GM21737 (cell line): Measurements from ENCODE around the gene SAA1.

ENCODE experiments used
- ATAC-seq: cut with Tn5 transposase; IDR thresholded peaks from one replicate; pipeline ENCODE4 v1.9.1; 2021; ENCODE audit warnings: mild to moderate bottlenecking, moderate library complexity; ENCODE audit not compliant: unreplicated experiment

Gene SAA1

DNA sequence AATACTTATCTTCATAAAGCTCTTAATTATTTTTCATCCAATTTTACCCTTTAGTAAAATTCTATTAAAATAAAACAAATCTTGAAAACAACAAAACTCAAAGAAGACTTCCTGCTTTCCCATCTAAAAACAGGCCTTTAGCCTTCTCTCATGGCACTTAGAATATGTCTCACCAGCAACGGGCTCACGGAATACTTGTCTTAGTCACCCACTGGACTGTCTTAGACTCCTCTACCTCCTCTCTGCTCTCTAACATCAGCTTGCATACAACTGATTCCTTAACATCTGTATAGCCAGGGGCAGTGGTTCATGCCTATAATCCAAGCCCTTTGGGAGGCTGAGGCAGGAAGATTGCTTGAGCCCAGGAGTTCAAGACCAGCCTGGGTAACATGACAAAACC lies 42.2 kb downstream of the SAA1 start:
- no peak for ATAC-seq

- no peak for ATAC-seq
Measured at GRCh38 chr11:18309691-18310090, 43.6 kb downstream of the SAA1 start.

DNA sequence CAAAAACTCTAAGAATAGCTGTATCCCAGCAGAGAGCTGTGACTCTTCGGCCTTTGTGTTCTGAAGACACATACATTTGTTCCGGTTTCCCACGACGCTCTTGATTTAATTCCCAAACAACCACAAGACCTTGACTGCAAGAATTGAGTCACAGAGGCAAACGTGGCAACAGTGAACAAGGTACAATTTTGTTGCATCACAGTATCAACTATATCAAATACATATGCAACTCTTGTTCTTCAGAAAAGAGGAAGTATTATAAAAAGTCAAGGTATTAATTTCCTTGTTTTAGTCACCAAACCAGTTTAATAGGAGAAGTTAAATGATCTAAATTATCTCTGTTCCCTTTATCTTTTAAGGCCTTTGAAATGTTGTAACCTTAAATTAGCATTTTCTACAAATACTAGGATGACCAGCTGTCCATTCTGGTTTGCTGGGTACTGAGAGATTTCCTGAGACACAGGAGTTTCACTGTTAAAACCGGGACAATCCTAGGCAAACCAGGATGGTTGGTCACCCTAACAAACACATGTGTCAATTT lies 44.8 kb downstream of the SAA1 start:
- ATAC-seq: no peak

DNA sequence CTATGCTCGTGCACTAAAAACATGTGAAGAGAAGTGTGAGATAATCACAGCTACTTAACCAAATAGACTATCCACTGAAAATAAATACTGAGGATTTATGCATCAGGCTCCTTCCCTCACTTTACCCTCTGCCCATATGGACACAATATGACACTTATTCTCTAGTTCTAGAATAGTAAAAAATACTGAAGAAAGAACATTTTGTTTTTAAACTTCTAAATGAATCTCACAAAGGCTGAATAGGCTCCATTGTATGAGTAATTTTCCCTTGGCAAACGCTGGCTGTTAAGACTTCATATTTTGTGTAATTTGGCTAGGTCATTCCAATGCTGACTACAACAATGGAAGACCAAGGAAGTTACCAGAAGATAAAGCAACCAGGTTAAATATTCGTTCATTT lies 45.9 kb downstream of the SAA1 start:
- no peak for ATAC-seq

GRCh38 chr11:18312663-18313420 lies 46.8 kb downstream of the SAA1 start:
- ATAC-seq: no peak

DNA sequence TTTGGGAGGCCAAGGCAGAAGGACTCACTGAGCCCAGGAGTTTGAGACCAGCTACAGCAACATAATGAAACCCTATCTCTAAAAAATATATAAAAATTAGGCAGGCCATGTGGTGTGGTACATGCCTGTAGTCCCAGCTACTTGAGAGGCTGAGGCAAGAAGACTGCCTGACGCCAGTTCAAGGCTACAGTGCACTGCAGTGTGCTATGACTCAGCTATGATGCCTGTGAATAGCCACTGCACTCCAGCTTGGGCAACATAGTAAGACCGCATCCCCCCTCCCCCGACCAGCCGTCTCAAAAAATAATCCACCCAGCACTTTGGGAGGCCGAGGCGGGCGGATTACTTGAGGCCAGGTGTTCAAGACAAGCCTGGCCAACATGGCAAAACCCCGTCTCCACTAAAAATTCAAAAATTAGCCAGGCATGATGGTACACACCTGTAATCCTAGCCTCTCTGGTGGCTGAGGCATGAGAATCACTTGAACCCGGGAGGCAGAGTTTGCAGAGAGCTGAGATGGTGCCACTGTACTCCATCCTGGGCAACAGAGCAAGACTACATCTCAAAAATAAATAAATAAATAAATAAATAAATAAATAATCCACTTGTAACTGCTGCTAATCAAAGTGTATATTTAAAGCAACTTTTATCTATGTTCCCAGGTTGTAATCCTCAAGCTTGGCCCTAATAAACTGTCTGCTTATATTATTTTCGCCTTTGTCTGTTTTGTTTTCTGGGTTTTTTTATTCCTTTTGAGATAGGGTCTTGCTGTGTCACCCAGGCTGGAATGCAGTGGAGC lies 48.1 kb downstream of the SAA1 start:
- ATAC-seq: no peak

GRCh38 chr11:18314784-18315523 lies 48.9 kb downstream of the SAA1 start:
- ATAC-seq: no peak

- ATAC-seq: no peak
Measured at GRCh38 chr11:18315893-18316292, 49.8 kb downstream of the SAA1 start.

DNA sequence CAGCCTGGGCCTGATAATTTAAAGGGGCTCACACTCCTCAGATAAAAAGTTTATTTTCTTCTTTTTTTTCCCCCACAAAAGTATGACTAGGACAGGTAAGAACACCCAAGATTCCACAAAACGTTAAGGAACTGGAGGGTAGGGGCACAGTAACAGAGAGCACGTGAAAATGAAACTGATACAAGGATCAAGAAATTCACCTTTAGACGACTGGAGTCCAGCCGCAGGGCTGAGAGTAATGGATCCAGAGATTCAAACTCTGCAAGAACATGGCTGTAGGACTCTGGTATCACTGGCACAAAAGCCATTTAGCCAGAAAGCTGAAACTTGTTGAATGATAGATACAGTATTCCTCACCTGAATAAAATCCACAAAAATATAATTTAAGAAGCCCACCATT lies 51.5 kb downstream of the SAA1 start:
- ATAC-seq: no peak
